Measurements from ENCODE around the gene CARF.
"Not testable (repeated sequence)": the region's sequence is repeated elsewhere in the genome, so short reads cannot be mapped to it uniquely, and the experiment has no call there.

CARF gene

GRCh38 chr2:202911512-202912341 is at the start of gene CARF, which contains the start of gene WDR12:
Gene CARF (plus strand): TSS chr2:202912275. CDS start chr2:202941903, 29,628 bp downstream.
Gene WDR12 (minus strand): TSS chr2:202911673. CDS start chr2:202911476, 197 bp downstream.
- peak; percentile 94 for DNase-seq

DNA sequence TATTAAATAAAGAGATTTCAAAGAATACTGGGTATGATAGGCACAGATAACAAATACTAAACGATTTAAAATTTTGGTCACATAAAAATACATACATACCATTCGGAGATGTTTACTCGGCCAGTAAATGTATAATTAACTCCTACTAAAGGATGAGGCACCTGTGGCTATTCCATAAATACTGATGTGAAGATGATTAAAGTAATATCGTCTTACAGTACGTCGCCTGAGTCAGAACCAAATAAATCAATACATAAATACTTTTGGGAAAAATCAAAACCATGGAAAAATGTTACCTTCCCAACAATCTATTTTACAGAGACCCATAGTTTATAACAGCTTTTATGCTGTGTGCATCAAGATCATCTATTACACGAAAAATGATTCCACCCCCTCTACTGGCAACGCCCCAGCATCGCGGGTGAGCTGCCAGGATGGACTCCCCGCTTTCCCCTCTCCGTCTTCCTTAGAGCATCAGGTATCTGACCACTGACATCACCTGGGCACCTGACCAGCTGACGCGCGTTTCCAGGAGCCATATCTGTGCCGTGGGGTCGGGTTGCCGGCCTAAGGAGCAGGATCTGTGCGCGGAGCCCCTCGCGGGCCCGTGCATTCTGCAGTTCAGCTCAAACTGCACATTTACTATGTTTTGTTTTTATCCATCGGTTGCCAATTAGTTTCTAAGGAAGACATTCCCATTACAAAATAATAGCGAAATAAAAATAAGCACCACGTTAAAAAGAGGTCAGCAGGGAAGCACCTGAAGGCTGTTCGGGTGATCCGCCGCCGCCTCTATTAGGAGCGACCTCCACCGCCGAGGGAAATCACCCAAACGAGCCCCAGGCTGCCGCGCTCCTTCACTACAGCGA is 41.4 kb upstream of the CARF start:
- peak; percentile 52 for DNase-seq

DNA sequence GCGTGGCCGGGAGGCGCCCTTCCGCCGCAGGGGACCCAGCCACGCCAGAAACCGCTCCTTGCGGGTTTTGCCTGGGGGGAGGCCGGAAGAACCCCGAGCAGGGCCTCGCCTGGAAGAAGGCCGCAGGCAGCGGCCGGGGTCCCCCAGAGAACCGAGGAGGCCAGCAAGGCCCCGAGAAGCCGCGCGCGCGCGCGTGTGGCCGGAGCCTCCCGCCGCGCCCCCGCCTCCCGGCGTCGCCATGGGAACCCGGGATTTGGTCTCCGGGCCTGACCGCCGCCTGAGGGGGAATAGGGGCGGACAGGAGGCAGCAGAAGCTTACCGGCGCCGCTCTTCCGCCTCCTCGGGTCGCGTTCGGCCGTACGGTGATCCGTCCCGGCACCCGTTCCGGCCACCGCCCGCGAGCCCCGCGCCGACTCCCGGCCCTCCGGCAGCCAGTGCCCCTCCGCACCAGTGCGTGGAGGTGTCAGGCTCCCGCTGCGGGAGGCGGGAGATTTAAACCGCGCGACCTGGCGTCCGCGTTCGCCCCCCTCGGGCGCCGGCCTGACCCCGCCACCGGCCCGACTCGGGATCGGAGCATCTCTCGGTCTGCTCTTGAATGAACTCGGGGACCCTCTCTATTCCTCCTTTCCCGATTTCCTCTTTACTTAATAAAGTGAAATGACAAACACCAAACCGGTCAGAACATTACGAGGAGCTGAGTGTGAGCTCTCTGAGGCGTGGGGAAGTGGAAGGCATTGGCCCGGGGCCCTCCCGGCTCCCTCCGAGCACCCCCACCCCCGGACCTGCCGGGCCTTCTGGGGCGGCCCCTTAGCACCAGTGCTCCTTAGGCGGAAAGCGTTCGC is 40.6 kb upstream of the CARF start, which contains the start of gene ICA1L:
Gene ICA1L (minus strand): TSS at position 467 of the 842 bp plus-strand sequence. CDS start 42,757 bp downstream, outside the sequence.
- no peak for DNase-seq

GRCh38 chr2:202877699-202878098 is 34.4 kb upstream of the CARF start:
- DNase-seq, result no peak

GRCh38 chr2:202881570-202881969 is 30.5 kb upstream of the CARF start:
- DNase-seq, result no peak

- DNase-seq, result no peak
Observed at GRCh38 chr2:202883987-202884675, 27.9 kb upstream of the CARF start.

- DNase-seq, result no peak
Observed at GRCh38 chr2:202885190-202885589, 26.9 kb upstream of the CARF start.

DNA sequence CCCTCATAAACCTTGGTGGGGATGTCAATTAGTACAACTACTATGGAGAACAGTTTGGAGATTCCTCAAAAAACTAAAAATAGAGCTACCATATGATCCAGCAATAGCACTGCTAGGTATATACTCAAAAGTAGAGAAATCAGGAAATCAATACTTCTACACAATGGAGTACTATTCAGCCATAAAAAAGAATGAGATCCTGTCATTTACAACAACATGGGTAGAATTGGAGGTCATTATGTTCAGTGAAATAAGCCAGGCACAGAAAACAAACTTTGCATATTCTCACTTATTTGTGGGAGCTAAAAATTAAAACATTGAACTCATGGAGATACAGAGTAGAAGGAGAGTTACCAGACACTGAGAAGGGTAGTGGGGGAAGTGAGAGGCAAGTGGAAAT is 6.6 kb upstream of the CARF start:
- not testable (repeated sequence) for DNase-seq

- DNase-seq, result no peak
Observed at GRCh38 chr2:202908186-202908585, 3.9 kb upstream of the CARF start.

DNA sequence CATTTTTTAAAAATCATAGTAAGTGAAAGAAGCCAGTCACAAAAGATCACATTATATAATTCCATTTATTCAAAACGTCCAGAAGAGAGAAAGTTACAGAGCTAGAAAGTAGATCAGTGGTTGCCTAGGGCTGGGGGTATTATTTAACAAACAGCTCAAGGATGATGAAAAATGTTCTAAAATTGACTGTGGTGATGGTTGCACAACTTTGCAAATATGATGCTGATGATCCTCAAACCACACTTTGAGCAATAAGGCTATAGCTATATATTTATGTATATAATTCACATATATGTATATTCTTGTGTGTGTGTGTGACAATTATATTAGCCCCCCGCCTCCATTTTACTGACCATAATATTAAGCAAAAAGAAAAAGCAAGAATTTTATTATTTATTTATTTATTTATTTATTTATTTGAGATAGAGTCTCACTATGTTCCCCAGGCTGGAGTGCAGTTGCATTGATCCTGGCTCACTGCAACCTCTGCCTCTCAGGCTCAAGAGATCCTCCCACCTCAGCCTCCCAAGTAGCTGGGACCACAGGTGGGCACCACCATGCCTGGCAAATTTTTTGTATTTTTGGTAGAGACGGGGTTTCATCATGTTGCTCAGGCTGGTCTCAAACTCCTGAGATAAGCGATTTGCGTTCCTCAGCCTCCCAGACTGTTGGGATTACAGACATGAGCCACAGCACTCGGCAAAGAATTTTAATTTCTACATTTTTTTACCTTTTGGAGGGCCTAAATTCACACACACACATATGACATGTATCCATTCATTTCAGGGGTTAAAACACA is 2.5 kb upstream of the CARF start:
- DNase-seq, result no peak

DNA sequence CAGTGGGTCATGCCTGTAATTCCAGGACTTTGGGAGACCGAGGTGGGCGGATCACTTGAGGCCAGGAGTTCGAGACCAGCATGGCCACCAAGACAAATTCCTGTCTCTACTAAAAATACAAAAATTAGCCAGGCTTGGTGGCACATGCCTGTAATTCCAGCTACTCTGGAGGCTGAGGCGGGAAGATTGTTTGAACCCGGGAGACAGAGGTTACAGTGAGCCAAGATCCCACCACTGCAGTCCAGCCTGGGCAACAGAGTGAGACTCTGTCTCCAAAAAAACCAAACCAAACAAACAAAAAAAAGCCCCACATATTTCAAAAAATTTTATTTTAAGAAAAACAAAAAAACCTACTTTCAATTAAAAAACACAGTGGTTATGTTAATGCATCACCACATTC is 1.8 kb upstream of the CARF start:
- not testable (repeated sequence) for DNase-seq

- DNase-seq, result no peak
Observed at GRCh38 chr2:202910698-202911097, 1.4 kb upstream of the CARF start.

DNA sequence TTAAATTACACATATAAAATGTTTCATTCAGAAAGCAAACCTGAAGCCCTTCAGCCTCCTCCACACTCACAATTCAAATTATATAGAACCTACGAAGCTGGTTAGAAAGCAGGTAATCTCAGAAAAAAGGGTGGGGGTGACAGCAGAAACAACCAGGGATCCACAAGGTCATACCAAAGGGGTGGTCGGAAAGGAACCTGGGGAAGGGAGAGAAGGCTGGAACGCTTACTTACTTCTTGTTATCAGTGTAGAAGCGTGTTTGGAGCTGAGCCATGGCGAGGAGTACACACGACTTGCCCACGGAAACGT is 918 bp upstream of the CARF start:
- DNase-seq, result no peak

DNA sequence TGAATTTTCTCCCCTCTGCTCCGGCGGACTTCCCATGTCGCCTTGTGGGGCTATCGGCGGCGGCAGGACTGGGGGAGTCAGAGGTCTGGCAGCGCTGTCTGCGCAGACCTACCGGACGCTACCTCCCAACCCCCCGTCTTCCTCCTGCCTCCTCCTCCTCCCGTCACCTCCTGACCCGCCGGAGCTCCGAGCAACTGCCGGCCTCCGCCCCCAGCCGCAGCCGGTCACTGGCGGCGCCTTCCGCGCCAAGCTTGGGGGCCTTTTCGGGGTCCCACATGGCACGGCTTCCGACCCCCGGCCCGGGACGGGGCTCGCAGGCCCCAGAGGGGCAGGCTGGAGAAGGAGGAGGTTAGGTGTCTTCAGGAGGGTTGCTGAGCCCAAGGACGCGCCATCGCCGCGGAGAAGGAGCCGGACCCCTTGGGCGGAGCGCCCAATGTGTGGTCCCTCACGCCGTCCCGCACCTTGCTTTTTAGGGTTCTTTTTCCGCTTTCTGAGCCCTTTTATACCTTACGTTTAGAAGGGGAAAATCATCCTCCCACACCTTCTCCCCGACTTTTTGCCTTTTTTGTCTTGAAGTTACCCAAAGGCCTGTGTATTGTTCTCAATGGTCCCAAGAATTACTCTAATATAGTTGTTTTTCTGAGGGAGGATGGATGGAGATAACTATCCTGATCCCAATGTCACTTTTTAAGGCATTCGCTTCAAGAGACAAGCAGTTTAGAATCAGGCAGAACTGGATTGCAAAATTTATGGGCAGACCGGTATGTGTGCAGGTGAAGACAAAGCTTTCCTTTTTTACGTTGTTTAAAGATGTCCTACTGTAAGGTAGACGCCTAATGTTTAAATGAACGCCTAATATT is 497 bp downstream of the CARF start:
- DNase-seq, result not testable (repeated sequence)

GRCh38 chr2:202918860-202919259 is 6.8 kb downstream of the CARF start:
- DNase-seq, result no peak

- DNase-seq, result no peak
Observed at GRCh38 chr2:202932425-202933138, 20.5 kb downstream of the CARF start.

DNA sequence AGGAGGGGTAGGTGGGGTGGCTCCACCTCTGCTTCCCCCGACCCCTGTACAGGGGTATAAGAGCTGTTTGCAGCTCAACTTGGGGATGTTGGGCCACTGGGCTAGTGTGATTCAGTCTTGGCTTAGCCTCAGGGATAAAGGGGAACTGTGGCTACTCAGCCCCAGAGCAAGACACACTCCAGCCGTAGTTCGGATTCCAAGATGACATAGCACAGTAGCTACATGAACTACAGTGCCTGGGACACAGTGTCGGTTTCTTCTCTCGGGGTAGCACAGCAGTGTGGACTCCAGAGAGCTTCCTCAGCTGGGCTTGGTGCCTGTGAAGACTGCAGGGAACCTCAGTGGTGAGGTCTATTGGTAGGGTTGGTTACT is 21.1 kb downstream of the CARF start:
- DNase-seq, result no peak

DNA sequence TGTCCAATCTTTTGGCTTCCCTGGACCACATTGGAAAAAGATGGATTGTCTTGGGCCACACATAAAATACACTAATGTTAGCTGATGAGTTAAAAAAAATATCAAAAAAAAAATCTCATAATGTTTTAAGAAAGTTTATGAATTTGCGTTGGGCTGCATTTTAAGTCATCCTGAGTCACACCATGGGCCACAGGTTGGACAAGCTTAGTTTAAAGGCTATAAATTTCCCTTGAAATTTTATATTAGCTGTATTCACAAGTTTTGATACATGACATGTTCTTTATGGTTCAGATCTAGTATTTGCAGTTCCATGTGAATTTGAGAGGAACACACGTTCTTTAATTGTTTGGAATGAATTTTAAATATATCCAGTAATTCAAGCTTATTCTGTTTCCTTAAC is 21.9 kb downstream of the CARF start:
- no peak for DNase-seq

- DNase-seq, result no peak
Observed at GRCh38 chr2:202934456-202934855, 22.4 kb downstream of the CARF start.

- DNase-seq, result no peak
Observed at GRCh38 chr2:202938960-202939359, 26.9 kb downstream of the CARF start.
